ENCODE data around the gene CASQ2.

GRCh38 chr1:115713906-115714305 lies 54.6 kb downstream of the CASQ2 start:
- TF ChIP-seq POLR2AphosphoS5 (IDR thresholded peaks at IDR 0.05; ENCODE audit: low read depth, low read length) (no peak), POLR2A (IDR thresholded peaks at IDR 0.05; ENCODE audit: low read depth, low read length) (no peak), TAF1 (IDR thresholded peaks at IDR 0.05; ENCODE audit: low read depth, low read length) (no peak), POU2F2 (IDR thresholded peaks at IDR 0.05; ENCODE audit: low read depth, low read length) (no peak)
